HFFc6 (cell line): ENCODE measurements around the gene MYBPHL. TPM values are rescaled to one million over a fixed set of nuclear protein-coding genes. Genes with fewer than 3 reads are reported as not detected.

Source experiments
- DNase-seq: peaks from one replicate; pipeline ENCODE4 v3.0.0-alpha.2; 2018
- H3K27ac Mint-ChIP-seq: 2 replicates; pipeline ENCODE4 v1.8.0; 2020; ENCODE audit warnings: mild to moderate bottlenecking, mixed read lengths
- H3K27me3 Mint-ChIP-seq: 2 replicates; pipeline ENCODE4 v1.8.0; 2021; ENCODE audit warnings: mild to moderate bottlenecking, moderate library complexity, mixed read lengths; ENCODE audit not compliant: insufficient read depth
- H3K36me3 Mint-ChIP-seq: 2 replicates; pipeline ENCODE4 v1.8.0; 2021; ENCODE audit warnings: low read depth, mixed read lengths
- H3K4me1 Mint-ChIP-seq: 2 replicates; pipeline ENCODE4 v1.8.0; 2020; ENCODE audit warnings: low read depth, mixed read lengths
- H3K4me3 Mint-ChIP-seq: 2 replicates; pipeline ENCODE4 v1.8.0; 2020; ENCODE audit warnings: mild to moderate bottlenecking, moderate library complexity, mixed read lengths
- H3K9me3 Mint-ChIP-seq: 2 replicates; pipeline ENCODE4 v1.8.0; 2020; ENCODE audit warnings: mild to moderate bottlenecking, mixed read lengths
- CTCF ChIP-seq: fragments of 200-600 bp; sonication (generic); IDR thresholded peaks from 2 replicates; pipeline ENCODE4 v1.5.0; 2021; ENCODE audit warnings: antibody characterized with exemption, mild to moderate bottlenecking
- total RNA-seq, 6 experiments: library from RNA; stranded (reverse); fragmentation: NEBNext Ultra II Directional; extraction: Animal tissue kit (Norgen Biotek cat#: 25700); gene quantifications; 2 replicates in 1 of 6; 3 replicates in 5 of 6; pipeline ENCODE4 v1.2.3, GENCODE V29; 2021

MYBPHL gene
- total RNA-seq, 6 experiments from 2014 or later = not detected

GRCh38 chr1:109265741-109266330 is 41.0 kb downstream of the MYBPHL start:
- Mint-ChIP-seq H3K36me3 (no peaks in the 10 kb centered on the region), H3K27me3 (peaks cover 2% of the 10 kb centered on the region; the same call in 1 of the 2 replicates), H3K27ac (no peak overlapping the region), H3K9me3 (no peaks in the 10 kb centered on the region), H3K4me1 (peaks cover 16% of the 10 kb centered on the region), H3K4me3 (no peak overlapping the region)
- DNase-seq = no peak
- no peak for TF ChIP-seq CTCF

- TF ChIP-seq CTCF = no peak
- Mint-ChIP-seq H3K9me3 (no peaks in the 10 kb centered on the region), H3K4me3 (no peak overlapping the region), H3K36me3 (no peaks in the 10 kb centered on the region), H3K4me1 (peaks cover 16% of the 10 kb centered on the region), H3K27ac (no peak overlapping the region), H3K27me3 (peaks cover 2% of the 10 kb centered on the region; the same call in 1 of the 2 replicates)
- DNase-seq = no peak
Measured at GRCh38 chr1:109265016-109265415, 41.8 kb downstream of the MYBPHL start.

GRCh38 chr1:109264379-109264755 is 42.4 kb downstream of the MYBPHL start:
- Mint-ChIP-seq H3K4me3 (no peak overlapping the region), H3K27me3 (peaks cover 2% of the 10 kb centered on the region; the same call in 1 of the 2 replicates), H3K4me1 (peaks cover 16% of the 10 kb centered on the region), H3K36me3 (no peaks in the 10 kb centered on the region), H3K9me3 (no peaks in the 10 kb centered on the region), H3K27ac (no peak overlapping the region)
- no peak for DNase-seq
- no peak for TF ChIP-seq CTCF

GRCh38 chr1:109263597-109264378 is 43.0 kb downstream of the MYBPHL start:
- Mint-ChIP-seq H3K27me3 (peaks cover 2% of the 10 kb centered on the region; the same call in 1 of the 2 replicates), H3K36me3 (no peaks in the 10 kb centered on the region), H3K27ac (no peak overlapping the region), H3K9me3 (no peaks in the 10 kb centered on the region), H3K4me3 (no peak overlapping the region), H3K4me1 (peaks cover 16% of the 10 kb centered on the region)
- peak; percentile 100 for TF ChIP-seq CTCF
- peak; percentile 89 for DNase-seq

GRCh38 chr1:109263234-109263596 is 43.6 kb downstream of the MYBPHL start:
- peaks cover 16% of the 10 kb centered on the region for H3K4me1 Mint-ChIP-seq
- H3K27ac Mint-ChIP-seq = no peak overlapping the region
- TF ChIP-seq CTCF = no peak
- H3K9me3 Mint-ChIP-seq = no peaks in the 10 kb centered on the region
- H3K4me3 Mint-ChIP-seq = no peak overlapping the region
- no peak for DNase-seq
- peaks cover 2% of the 10 kb centered on the region; the same call in 1 of the 2 replicates for H3K27me3 Mint-ChIP-seq
- no peaks in the 10 kb centered on the region for H3K36me3 Mint-ChIP-seq
